NCI-H2029 (cell line): ENCODE results near the gene TTC24.

Experiments
- DNase-seq: peaks from one replicate; lab custom pipeline; 2025; lab: John Stamatoyannopoulos, UW

TTC24 gene

DNA sequence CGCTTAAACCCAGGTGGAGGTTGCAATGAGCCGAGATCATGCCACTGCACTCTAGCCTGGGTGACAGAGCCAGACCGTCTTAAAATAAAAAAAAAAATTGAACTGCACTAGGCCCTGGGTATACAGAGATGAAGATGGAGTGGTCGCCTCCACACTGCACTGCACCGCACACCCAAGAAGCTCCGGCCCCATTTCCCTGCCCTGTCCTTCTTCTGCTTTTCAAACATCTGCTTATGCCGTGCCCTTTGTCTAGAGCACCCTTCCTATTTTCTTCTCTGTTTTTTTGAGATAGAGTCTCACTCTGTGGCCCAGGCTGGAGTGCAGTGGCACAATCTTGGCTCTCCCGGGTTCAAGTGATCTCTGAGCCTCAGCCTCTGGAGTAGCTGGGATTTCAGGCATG lies 24.6 kb upstream of the TTC24 start:
- DNase-seq, result no peak

DNA sequence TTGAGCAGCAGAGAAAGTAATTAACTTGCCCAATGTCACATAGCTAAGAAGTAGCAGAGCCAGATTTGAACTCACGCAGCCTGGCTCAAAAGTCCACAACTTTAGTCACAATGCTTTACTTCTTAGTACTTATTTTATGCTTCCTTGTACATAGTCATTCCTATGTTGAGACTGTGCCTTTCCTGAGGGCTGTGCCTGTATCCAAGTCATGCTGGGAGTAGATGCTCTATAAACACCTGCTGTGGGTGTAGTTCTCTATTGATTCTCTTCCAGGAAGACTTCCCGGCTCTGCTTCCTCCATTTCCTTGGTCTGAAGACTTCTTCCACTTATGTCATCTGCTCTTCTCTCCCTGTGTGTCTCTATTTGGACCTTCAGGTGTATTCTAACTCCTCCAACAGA lies 23.8 kb upstream of the TTC24 start:
- DNase-seq, result no peak

- DNase-seq, result no peak
Observed at GRCh38 chr1:156556354-156556753, 23.2 kb upstream of the TTC24 start.

GRCh38 chr1:156559086-156559796 lies 20.3 kb upstream of the TTC24 start:
- no peak for DNase-seq

DNA sequence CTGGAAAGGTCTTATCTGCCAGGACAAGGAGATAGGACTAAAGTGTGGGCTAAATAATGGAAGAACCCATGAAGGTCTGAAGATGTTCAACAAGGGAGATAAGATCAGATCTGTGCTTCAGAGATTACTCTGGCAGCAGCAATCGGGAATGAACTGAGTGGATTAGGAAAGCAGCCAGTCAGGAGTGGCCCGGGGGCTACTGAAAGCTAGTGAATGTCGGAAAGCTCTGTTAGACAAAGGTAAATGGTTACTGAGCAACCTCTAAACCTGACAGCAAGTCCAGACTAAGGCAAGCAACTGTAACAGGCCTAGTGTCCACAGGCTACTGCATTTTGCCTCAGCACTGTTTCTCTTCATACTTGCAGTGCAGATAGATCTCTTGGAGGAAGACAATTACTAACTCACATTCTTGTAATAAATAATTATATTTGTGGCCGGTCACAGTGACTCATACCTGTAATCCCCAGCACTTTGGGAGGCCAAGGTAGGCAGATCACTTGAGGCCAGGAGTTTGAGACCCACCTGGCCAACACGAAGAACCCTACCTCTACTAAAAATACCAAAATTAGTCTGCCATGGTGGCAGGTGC lies 19.6 kb upstream of the TTC24 start:
- DNase-seq, result no peak

- no peak for DNase-seq
Observed at GRCh38 chr1:156560585-156561163, 18.8 kb upstream of the TTC24 start.

DNA sequence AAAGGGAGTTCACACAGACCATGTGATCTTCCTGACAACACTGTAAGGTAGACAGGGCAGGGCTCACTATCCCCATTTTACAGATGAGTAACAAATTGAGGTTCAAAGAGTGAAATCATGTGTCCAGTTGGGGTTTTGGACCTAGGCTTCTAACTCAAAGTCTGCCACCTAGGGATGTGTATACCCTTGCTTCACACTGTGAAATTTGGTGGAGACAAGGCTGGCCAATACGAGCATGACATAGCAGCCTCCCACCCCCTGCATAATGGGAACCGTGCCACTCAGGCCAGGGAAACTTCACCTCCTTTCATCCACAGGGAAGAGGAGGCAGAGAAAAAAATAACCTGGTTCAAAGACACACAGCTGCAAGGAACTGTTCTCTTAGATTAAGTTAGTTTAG lies 14.0 kb upstream of the TTC24 start:
- DNase-seq, result no peak

- no peak for DNase-seq
Observed at GRCh38 chr1:156566436-156566835, 13.1 kb upstream of the TTC24 start.

- no peak for DNase-seq
Observed at GRCh38 chr1:156571261-156571852, 8.2 kb upstream of the TTC24 start.

GRCh38 chr1:156571919-156572662 lies 7.4 kb upstream of the TTC24 start, which contains the start of gene IQGAP3:
Gene IQGAP3, minus strand, starts transcription at chr1:156572565. Its CDS starts 36 bp downstream, at chr1:156572529.
- peak; percentile 77 for DNase-seq

- no peak for DNase-seq
Observed at GRCh38 chr1:156572663-156573018, 6.9 kb upstream of the TTC24 start.

- DNase-seq, result no peak
Observed at GRCh38 chr1:156574039-156574633, 5.4 kb upstream of the TTC24 start.

DNA sequence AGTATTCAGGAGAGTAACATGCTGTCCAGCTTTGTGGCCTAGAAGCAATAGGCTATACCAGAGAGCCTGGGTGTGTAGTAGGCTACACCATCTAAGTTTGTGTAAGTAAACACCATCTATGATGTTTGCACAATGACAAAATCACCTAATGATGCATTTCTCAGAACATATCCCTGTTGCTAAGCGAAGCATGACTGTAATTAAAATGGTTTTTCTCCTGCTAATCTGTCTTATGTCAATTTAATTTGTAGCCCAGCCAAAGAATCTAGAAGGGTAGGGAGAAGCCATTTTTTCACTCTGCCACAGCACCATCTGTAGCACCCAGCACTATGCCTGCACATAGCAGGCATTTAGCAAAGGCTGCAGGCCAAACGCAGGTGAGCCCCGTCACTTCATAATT lies 2.0 kb upstream of the TTC24 start:
- DNase-seq, result peak; percentile 62

DNA sequence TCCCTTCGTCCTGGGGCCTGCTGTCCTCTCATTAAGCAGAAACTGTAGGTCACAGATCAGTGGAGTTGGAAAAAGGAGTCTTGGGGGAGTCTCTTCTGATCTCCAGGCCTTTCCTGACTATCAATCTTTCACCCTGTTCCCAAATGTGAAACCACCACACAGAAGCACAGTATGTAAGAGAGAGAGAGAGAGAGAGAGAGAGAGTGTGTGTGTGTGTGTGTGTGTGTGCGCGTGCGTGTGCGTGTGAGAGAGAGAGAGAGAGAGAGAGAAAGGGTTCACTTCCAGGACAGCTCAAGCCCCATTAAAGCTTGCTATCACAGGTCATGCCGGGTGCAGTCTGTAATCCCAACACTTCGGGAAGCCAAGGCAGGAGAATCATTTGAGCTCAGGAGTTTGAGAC lies 1.5 kb upstream of the TTC24 start:
- DNase-seq, result no peak

GRCh38 chr1:156581661-156582387 lies 2.3 kb downstream of the TTC24 start:
- DNase-seq, result no peak

GRCh38 chr1:156582388-156583017 lies 3.0 kb downstream of the TTC24 start:
- DNase-seq, result no peak

GRCh38 chr1:156583821-156584622 lies 4.5 kb downstream of the TTC24 start:
- DNase-seq, result peak; percentile 63

DNA sequence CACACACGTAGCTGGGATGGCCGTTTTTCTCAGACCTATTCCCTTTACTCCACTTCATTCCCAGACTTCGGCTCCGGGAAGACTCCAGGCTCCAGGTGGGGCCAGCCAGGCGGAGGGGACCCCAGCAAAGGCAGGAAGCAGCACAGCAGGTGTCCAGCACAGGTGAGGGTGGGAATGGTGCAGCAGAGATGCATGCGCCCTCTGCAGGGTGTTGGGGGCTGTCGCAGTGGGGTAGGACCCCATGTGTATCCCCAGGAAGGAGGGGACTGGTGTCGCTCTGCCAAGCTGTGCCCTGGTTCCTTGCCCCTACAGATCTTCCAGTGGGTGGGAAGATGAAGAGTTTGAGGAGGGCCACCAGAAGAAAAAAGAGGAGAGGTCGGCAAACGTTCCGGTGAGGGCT lies 5.3 kb downstream of the TTC24 start:
- DNase-seq, result no peak

GRCh38 chr1:156586323-156586722 lies 6.8 kb downstream of the TTC24 start:
- no peak for DNase-seq

DNA sequence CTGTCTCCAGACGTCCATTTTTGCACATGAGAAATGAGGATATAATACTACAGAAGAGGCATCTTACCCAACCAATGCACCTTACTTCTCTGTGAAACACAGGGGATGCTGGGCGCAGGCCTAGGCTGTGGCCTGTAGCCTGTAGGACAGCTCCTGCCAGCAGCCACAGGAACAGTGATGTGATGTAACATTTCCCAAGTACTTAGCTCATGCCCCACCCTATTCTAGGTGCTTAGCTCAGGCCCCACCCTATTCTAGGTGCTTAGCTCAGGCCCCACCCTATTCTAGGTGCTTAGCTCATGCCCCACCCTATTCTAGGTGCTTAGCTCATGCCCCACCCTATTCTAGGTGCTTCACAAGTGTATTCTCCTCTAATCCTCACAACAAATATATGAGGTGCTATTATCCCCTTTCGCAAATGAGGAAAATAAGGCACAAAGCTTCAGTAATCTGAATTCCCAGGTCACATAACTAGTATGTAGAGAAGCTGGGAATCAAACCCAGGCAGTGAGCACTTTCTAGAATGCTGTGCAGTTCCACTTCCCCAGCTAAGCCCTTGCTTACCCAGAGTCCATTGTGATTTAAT lies 7.5 kb downstream of the TTC24 start:
- no peak for DNase-seq
